Germinal center (tissue), 1 donor: Measurements from ENCODE around the gene KLHDC7B.
"Not testable (repeated sequence)": the region's sequence is repeated elsewhere in the genome, so short reads cannot be mapped to it uniquely, and the experiment has no call there.

Experiments used
- DNase-seq: peaks from one replicate; pipeline ENCODE4 v3.0.0; 2012; ENCODE audit warnings: mixed read lengths, low spot score

Gene KLHDC7B

GRCh38 chr22:50517495-50518260, 28.0 kb upstream of the KLHDC7B start:
- no peak for DNase-seq

DNA sequence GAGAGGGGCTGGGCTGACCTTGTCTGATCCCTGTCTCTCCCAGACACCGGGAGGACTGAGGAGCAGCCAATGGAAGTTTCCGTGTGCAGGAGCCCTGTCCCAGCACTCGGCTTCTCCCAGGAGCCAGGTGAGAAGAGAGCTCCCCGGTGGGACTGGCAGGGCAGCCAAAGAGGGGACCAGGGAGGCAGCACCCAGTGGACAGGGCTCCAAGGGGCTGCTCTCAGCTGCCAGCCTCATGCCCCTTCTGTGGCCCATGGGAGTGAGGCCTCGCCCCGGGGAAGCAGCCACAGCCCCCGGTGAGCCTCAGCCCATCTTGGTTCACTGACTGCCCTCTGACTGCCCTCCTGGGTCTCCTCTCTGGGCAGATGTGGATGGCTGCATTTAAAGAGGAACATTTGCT, 27.1 kb upstream of the KLHDC7B start:
- no peak for DNase-seq

DNA sequence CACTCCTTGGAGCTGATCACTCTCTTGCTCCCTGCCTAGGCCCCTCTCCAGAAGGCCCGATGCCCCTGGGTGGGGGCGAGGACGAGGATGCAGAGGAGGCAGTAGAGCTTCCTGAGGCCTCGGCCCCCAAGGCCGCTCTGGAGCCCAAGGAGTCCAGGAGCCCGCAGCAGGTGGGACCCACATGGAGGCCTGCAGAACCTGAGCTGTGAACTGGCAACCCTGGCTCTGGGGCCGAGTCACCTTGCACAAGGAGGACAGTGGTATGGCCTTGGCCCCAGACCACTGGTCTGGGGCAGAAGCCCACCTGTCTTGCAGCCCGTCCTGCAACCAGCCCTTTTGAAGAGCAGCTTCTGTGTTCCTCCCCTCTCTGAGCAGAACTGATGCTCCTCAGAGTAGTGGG, 26.5 kb upstream of the KLHDC7B start:
- no peak for DNase-seq

DNA sequence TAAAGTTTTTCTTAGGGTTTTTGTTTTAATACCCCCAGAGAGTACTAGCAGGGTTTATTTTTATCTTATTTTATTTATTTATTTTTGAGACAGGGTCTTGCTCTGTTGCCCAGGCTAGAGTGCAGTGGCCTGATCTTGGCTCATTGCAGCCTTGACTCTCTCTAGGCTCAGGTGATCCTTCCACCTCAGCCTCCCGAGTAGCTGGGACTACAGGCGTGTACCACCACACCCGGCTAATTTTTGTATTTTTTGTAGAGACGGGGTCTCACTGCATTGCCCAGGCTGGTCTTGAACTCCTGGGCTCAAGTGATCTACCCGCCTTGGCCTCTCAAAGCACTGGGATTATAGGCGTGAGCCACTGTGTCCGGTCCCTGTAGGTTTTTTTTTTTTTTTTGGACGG, 25.5 kb upstream of the KLHDC7B start:
- DNase-seq, result not testable (repeated sequence)

- no peak for DNase-seq
Observed at GRCh38 chr22:50520826-50521453, 24.8 kb upstream of the KLHDC7B start.

DNA sequence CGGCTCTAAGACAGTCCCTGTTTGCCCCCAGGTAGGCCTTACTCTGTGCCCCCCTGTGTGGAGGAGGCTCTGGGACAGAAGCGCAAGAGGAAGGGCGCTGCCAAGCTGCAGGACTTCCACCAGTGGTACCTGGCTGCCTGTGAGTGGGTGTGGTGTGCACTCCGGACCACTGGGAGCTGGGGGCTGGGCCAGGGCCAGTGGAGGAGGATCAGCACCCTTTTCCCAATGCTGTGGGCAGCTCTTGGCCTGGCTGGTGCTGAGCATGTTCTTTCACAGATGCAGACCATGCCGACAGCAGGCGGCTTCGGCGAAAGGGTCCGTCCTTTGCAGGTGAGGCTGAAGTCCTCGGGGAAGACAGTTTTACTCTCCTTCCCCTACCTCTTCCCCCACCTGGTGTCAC, 24.0 kb upstream of the KLHDC7B start:
- DNase-seq, result no peak

DNA sequence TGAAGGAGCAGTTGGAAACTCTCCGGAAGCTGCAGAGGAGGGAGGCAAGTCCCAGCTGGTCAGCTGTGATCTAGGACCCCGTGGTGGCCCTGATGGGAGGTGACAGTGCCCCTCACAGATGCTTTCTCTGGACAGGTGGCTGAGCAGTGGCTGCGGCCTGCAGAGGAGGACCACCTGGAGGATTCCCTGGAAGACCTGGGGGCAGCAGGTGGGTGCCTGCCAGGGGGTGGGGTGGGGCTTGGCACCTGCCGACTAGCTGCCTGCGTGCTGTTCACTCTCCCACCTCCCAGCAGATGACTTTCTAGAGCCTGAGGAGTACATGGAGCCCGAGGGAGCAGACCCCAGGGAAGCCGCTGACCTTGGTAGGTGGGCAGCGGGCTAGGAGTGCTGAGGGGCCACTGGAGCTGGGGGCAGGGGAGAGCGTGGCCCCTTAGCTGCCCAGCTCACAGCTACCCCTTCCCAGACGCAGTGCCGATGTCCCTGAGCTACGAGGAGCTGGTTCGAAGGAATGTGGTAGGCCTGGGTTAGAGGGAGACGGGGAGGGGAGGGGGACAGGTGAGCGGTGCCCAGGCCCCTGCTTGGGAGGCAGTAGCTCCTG, 23.4 kb upstream of the KLHDC7B start:
- no peak for DNase-seq

- no peak for DNase-seq
Observed at GRCh38 chr22:50522806-50523438, 22.8 kb upstream of the KLHDC7B start.

DNA sequence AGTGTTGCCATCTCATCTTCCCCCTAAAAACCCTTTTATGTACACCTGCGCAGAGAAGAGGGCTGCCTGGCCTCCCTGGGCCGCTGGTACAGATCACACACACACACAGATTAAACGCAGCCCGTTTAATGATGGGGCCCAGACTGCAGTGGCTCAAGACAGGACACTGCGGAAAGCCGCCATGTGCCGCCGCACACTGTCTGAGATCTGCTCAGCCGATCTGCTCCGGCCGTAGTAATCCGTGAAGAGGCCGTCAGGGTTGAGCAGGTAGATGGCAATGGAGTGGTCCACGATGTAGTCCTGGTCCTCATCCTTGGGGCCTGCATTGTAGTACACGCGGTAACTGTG, 22.3 kb upstream of the KLHDC7B start:
- DNase-seq, result no peak

DNA sequence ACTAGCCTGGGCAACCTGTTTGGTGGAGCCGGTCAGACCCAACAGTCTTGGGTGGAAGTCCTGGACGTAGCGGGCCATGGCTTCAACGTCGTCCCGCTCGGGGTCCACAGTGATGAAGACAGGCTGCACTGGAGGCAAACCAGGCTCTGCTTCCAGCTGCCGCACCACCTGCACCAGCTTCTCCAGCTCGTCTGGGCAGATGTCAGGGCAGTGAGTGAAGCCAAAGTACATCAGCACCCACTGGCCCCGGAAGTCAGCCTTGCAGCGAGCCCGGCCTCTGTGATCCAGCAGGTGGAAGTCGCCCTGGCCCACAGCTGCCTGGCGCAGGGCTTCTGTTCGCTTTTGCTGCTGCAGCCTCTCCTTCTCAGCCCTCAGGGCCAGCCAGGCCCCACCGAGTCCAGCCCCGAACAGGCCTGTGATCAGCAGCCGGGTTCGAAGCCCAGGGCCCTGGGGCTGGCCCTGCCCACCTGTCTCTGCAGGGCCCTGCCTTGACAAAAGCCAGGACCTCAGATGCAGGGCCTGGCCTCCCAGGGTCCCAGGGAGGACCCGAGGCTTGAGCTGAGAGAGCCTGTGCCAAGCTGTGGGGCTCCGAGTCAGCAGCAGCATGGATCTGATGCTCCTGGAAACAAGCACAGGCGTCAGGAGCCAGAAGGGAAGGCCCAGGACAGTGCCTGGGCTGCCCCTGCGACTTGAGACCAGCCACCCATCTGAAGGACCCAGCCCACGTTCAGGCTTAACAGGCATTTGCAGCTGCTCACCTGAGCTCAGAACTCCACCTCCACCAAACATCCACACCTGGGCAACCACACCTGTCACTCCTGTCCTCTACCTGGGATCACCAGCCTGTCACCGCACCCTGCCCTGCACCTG, 21.7 kb upstream of the KLHDC7B start:
- no peak for DNase-seq

- DNase-seq, result no peak
Observed at GRCh38 chr22:50524676-50525103, 21.0 kb upstream of the KLHDC7B start.

- peak; percentile 99 for DNase-seq
Observed at GRCh38 chr22:50525104-50525857, 20.4 kb upstream of the KLHDC7B start, which contains the start of gene SCO2. Gene SCO2, minus strand, starts transcription at chr22:50525598. Its CDS starts 1,187 bp downstream, at chr22:50524411.

DNA sequence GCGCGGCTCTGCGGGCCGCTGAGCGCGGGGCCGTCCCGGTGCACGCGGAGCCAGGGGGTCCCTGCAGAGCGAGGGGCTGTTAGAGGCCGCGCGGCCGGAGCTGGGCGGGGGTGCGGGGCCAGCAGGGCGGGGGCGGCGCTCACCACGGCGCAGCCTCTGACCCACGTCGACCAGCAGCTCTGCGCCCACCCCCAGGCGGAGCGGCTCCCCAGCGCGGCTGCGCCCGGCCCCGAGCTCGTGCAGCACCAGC, 19.9 kb upstream of the KLHDC7B start:
- DNase-seq, result no peak

- DNase-seq, result peak; percentile 84
Observed at GRCh38 chr22:50526108-50526833, 19.4 kb upstream of the KLHDC7B start.

GRCh38 chr22:50526834-50527801, 18.6 kb upstream of the KLHDC7B start:
- no peak for DNase-seq

DNA sequence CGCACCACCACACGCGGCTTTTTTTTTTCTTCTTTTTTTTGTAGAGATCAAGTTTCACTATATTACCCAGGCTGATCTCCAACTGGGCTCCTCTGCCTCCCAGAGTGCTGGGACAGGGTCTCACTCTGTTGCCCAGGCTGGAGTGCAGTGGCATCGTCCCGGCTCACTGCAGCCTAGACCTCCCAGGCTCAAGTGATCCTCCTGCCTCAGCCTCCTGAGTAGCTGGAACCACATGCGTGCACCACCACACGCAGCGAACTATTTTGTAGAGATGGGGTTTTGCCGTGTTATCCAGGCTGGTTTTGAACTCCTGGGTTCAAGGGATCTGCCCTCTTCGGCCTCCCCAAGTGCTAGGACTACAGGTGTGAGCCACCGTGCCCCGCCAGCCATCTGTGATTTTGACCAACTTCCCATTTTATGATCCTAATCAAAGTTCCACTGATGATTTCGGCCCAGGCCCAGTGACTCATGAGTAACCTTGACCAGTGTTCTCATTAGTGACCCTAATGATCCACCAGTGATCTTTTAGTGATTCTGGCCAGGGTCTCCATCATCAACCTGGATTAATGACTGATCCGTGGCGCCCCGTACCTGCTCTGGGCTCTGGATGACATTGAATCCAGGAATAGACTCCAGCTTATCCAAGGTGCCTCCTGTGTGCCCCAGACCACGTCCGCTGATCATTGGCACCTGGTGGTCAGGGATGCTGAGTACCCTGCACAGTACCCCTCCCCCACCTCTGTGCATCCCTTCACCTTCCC, 17.6 kb upstream of the KLHDC7B start:
- DNase-seq, result no peak

GRCh38 chr22:50528682-50529415, 16.9 kb upstream of the KLHDC7B start:
- DNase-seq, result no peak

- no peak for DNase-seq
Observed at GRCh38 chr22:50529416-50529896, 16.2 kb upstream of the KLHDC7B start.
